Measurements from ENCODE around the gene TEAD2. TPM values are rescaled to one million over a fixed set of nuclear protein-coding genes. Genes with fewer than 3 reads are reported as not detected.
"Not testable (repeated sequence)": the region's sequence is repeated elsewhere in the genome, so short reads cannot be mapped to it uniquely, and the experiment has no call there.

Gene TEAD2
- total RNA-seq, 1 donor: 41.3 TPM

DNA sequence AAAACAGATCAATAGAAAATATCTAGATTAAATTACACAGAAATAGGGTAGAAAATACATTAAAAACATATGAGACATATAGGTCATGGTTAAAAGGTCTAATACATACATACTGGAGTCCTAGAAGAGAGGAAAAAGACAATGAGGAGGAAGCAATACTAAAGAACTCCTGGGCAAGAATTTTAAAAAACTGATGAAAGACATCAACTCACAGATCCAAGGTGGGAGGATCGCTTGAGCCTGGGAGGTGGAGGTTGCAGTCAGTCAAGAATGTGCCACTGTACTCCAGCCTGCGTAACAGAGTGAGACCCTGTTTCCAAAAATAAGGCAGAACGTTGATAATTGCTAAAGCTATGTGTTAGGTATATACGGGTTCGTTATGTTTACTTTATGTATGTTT is 20.4 kb upstream of the TEAD2 start:
- Histone ChIP-seq H3K36me3 (ENCODE audit: insufficient read depth, low read length) (no peaks in the 10 kb centered on the region), H3K27ac (ENCODE audit: low read depth, low read length) (no peak overlapping the region), H3K4me3 (ENCODE audit: insufficient read depth, low read length) (no peak overlapping the region), H3K4me2 (ENCODE audit: insufficient read depth, low read length) (no peak overlapping the region), H3K27me3 (ENCODE audit: insufficient read depth, low read length) (peaks cover 3% of the 10 kb centered on the region), H2AFZ (ENCODE audit: low read length) (no peak overlapping the region), H4K20me1 (ENCODE audit: insufficient read depth, low read length) (no peaks in the 10 kb centered on the region), H3K79me2 (ENCODE audit: insufficient read depth, low read length) (no peaks in the 10 kb centered on the region), H3K4me1 (ENCODE audit: insufficient read depth, low read length) (no peaks in the 10 kb centered on the region), H3K9me3 (ENCODE audit: low read depth, low read length) (peaks cover 3% of the 10 kb centered on the region)
- no peak for DNase-seq (ENCODE audit: insufficient read length, low spot score, missing footprints)
- TF ChIP-seq, protein P1, sequence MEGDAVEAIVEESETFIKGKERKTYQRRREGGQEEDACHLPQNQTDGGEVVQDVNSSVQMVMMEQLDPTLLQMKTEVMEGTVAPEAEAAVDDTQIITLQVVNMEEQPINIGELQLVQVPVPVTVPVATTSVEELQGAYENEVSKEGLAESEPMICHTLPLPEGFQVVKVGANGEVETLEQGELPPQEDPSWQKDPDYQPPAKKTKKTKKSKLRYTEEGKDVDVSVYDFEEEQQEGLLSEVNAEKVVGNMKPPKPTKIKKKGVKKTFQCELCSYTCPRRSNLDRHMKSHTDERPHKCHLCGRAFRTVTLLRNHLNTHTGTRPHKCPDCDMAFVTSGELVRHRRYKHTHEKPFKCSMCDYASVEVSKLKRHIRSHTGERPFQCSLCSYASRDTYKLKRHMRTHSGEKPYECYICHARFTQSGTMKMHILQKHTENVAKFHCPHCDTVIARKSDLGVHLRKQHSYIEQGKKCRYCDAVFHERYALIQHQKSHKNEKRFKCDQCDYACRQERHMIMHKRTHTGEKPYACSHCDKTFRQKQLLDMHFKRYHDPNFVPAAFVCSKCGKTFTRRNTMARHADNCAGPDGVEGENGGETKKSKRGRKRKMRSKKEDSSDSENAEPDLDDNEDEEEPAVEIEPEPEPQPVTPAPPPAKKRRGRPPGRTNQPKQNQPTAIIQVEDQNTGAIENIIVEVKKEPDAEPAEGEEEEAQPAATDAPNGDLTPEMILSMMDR (IDR thresholded peaks at IDR 0.05; ENCODE audit: extremely low read depth, low read depth, low read length): no peak

DNA sequence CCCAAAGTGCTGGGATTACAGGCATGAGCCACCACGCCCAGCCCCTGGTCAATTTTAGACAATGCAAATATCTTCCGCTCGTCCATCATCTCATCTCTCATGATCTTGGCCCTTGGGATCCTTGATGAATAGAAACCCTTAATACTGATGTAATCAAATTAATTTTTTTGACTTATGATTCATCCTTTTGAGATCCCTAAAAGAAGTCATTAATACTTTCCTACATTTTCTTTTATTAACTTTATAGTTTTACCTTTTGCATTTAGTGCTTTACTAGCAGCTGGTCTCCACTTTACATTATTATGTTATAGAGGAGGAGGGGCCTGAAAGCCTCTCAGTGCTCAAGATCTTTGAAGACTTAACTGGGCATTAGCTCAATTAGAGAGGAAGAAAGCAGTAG is 18.2 kb upstream of the TEAD2 start:
- TF ChIP-seq, protein P1 (IDR thresholded peaks at IDR 0.05; ENCODE audit: extremely low read depth, low read depth, low read length): no peak
- H3K4me3 ChIP-seq (ENCODE audit: insufficient read depth, low read length): no peak overlapping the region
- no peak overlapping the region for H3K27ac ChIP-seq (ENCODE audit: low read depth, low read length)
- H4K20me1 ChIP-seq (ENCODE audit: insufficient read depth, low read length): no peaks in the 10 kb centered on the region
- peaks cover 3% of the 10 kb centered on the region for H3K27me3 ChIP-seq (ENCODE audit: insufficient read depth, low read length)
- no peak overlapping the region for H2AFZ ChIP-seq (ENCODE audit: low read length)
- H3K36me3 ChIP-seq (ENCODE audit: insufficient read depth, low read length): no peaks in the 10 kb centered on the region
- H3K4me2 ChIP-seq (ENCODE audit: insufficient read depth, low read length): no peak overlapping the region
- no peak for DNase-seq (ENCODE audit: insufficient read length, low spot score, missing footprints)
- no peaks in the 10 kb centered on the region for H3K79me2 ChIP-seq (ENCODE audit: insufficient read depth, low read length)
- H3K4me1 ChIP-seq (ENCODE audit: insufficient read depth, low read length): no peaks in the 10 kb centered on the region
- peaks cover 3% of the 10 kb centered on the region for H3K9me3 ChIP-seq (ENCODE audit: low read depth, low read length)

DNA sequence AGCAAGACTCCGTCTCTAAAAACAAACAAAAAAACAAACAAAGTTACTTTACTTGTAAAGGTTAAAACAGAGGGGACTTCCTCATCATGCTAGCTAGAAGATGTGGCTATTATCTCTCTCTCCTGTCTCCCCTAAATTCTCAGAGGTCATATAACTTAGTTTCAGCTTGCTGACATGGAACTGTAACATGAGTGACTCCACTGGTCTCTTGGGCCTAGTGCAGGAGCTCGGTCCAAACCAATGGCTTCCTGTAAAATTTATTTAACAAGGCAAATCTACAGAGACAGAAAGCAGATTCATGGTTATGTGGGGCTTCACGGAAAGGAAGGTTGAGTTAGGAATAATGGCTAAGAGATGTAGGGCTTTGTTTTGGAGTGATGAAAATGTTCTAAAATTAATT is 16.3 kb upstream of the TEAD2 start:
- TF ChIP-seq, protein P1 (IDR thresholded peaks at IDR 0.05; ENCODE audit: extremely low read depth, low read depth, low read length): no peak
- Histone ChIP-seq H3K4me2 (ENCODE audit: insufficient read depth, low read length) (no peak overlapping the region), H3K79me2 (ENCODE audit: insufficient read depth, low read length) (no peaks in the 10 kb centered on the region), H3K27ac (ENCODE audit: low read depth, low read length) (no peak overlapping the region), H3K4me3 (ENCODE audit: insufficient read depth, low read length) (no peak overlapping the region), H3K9me3 (ENCODE audit: low read depth, low read length) (peaks cover 3% of the 10 kb centered on the region), H4K20me1 (ENCODE audit: insufficient read depth, low read length) (no peaks in the 10 kb centered on the region), H3K4me1 (ENCODE audit: insufficient read depth, low read length) (no peaks in the 10 kb centered on the region), H3K27me3 (ENCODE audit: insufficient read depth, low read length) (peaks cover 3% of the 10 kb centered on the region), H2AFZ (ENCODE audit: low read length) (peak overlapping the region; percentile 35), H3K36me3 (ENCODE audit: insufficient read depth, low read length) (no peaks in the 10 kb centered on the region)
- DNase-seq (ENCODE audit: insufficient read length, low spot score, missing footprints): no peak

DNA sequence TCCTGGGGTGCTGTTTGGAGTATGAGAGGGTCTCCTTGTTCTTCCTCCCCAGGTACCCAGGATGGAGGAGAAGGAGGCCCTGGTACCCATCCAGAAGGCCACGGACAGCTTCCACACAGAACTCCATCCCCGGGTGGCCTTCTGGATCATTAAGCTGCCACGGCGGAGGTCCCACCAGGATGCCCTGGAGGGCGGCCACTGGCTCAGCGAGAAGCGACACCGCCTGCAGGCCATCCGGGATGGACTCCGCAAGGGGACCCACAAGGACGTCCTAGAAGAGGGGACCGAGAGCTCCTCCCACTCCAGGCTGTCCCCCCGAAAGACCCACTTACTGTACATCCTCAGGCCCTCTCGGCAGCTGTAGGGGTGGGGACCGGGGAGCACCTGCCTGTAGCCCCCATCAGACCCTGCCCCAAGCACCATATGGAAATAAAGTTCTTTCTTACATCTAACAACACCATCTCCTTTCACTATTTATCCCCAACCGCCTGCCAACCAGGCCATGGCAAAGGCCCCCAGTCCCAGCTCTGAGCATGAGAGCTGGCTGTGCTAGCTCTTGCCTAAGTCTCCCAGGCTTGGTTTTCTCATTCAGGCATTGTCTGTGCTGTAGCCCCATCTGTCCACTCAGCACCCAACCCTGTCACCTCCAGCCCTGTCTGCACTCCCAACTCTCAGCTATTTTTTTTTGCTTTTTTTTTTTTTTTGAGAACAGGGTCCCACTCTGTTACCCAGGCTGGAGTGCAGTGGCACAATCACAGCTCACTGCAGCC is 12.6 kb upstream of the TEAD2 start:
- H4K20me1 ChIP-seq (ENCODE audit: insufficient read depth, low read length): no peaks in the 10 kb centered on the region
- no peak overlapping the region for H3K27ac ChIP-seq (ENCODE audit: low read depth, low read length)
- TF ChIP-seq, protein P1 (IDR thresholded peaks at IDR 0.05; ENCODE audit: extremely low read depth, low read depth, low read length): no peak
- H3K9me3 ChIP-seq (ENCODE audit: low read depth, low read length): peaks cover 2% of the 10 kb centered on the region
- no peaks in the 10 kb centered on the region for H3K79me2 ChIP-seq (ENCODE audit: insufficient read depth, low read length)
- no peak overlapping the region for H3K4me3 ChIP-seq (ENCODE audit: insufficient read depth, low read length)
- H3K4me1 ChIP-seq (ENCODE audit: insufficient read depth, low read length): no peaks in the 10 kb centered on the region
- no peak overlapping the region for H2AFZ ChIP-seq (ENCODE audit: low read length)
- H3K27me3 ChIP-seq (ENCODE audit: insufficient read depth, low read length): no peaks in the 10 kb centered on the region
- H3K36me3 ChIP-seq (ENCODE audit: insufficient read depth, low read length): no peaks in the 10 kb centered on the region
- peak; percentile 74 for DNase-seq (ENCODE audit: insufficient read length, low spot score, missing footprints)
- H3K4me2 ChIP-seq (ENCODE audit: insufficient read depth, low read length): no peak overlapping the region

DNA sequence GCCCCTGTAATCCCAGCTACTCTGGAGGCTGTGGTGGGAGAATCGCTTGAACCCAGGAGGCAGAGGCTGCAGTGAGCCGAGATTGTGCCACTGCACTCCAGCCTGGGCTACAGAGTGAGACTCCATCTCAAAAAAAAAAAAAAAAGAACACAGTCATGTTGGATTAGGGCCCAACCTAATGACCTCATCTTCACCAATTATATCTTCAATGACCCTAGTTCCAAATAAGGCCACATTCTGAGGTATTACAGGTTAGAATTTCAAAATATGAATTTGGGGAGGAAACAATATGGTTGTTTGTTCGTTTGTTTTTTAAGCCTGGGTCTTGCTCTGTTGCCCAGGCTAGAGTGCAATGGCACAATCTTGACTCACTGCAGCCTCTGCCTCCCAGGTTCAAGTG is 11.0 kb upstream of the TEAD2 start:
- H3K36me3 ChIP-seq (ENCODE audit: insufficient read depth, low read length); DNase-seq (ENCODE audit: insufficient read length, low spot score, missing footprints); H3K4me2 ChIP-seq (ENCODE audit: insufficient read depth, low read length); H3K79me2 ChIP-seq (ENCODE audit: insufficient read depth, low read length); H2AFZ ChIP-seq (ENCODE audit: low read length); H3K27me3 ChIP-seq (ENCODE audit: insufficient read depth, low read length); H3K9me3 ChIP-seq (ENCODE audit: low read depth, low read length); H3K4me1 ChIP-seq (ENCODE audit: insufficient read depth, low read length); H3K4me3 ChIP-seq (ENCODE audit: insufficient read depth, low read length); H4K20me1 ChIP-seq (ENCODE audit: insufficient read depth, low read length); H3K27ac ChIP-seq (ENCODE audit: low read depth, low read length): not testable (repeated sequence)

Measured in osteoblast (primary cell).